Measurements from ENCODE around the gene CNIH2. TPM values are rescaled to one million over a fixed set of nuclear protein-coding genes. Genes with fewer than 3 reads are reported as not detected.
A peak's percentile ranks its signal among the peaks of the same experiment; 100 is the strongest.
"Not testable (repeated sequence)": the region's sequence is repeated elsewhere in the genome, so short reads cannot be mapped to it uniquely, and the experiment has no call there.

The CNIH2 gene
- total and polyA plus RNA-seq, 2 donors (not counting 1 experiment from before 2014, with no cell fraction given): 0.92 to 2.0 TPM

DNA sequence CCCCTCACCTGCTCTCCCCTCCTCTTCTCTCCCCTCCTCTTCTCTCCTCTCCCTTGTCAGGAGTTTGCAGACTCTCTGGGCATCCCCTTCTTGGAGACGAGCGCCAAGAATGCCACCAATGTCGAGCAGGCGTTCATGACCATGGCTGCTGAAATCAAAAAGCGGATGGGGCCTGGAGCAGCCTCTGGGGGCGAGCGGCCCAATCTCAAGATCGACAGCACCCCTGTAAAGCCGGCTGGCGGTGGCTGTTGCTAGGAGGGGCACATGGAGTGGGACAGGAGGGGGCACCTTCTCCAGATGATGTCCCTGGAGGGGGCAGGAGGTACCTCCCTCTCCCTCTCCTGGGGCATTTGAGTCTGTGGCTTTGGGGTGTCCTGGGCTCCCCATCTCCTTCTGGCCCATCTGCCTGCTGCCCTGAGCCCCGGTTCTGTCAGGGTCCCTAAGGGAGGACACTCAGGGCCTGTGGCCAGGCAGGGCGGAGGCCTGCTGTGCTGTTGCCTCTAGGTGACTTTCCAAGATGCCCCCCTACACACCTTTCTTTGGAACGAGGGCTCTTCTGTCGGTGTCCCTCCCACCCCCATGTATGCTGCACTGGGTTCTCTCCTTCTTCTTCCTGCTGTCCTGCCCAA is 1.9 kb upstream of the CNIH2 start:
- WGBS (ENCODE audit: insufficient coverage): 89% methylated on average over 11 of the region's 14 CpGs
- no peak overlapping the region for H3K9ac ChIP-seq (ENCODE audit: low read length)
- Mint-ChIP-seq H3K27ac (no peak overlapping the region), H3K27me3 (peaks cover 3% of the 10 kb centered on the region), H3K9me3 (ENCODE audit: insufficient read depth) (no peaks in the 10 kb centered on the region), H3K4me1 (peaks cover 20% of the 10 kb centered on the region), H3K4me3 (no peak overlapping the region)
- ChIA-PET CTCF (no interaction called here), POLR2A (no interaction called here)
- TF ChIP-seq EZH2 (IDR thresholded peaks at IDR 0.05; ENCODE audit: borderline replicate concordance, insufficient read depth, low read depth, low read length, poor library complexity, severe bottlenecking): no peak
- TF ChIP-seq, protein P1, sequence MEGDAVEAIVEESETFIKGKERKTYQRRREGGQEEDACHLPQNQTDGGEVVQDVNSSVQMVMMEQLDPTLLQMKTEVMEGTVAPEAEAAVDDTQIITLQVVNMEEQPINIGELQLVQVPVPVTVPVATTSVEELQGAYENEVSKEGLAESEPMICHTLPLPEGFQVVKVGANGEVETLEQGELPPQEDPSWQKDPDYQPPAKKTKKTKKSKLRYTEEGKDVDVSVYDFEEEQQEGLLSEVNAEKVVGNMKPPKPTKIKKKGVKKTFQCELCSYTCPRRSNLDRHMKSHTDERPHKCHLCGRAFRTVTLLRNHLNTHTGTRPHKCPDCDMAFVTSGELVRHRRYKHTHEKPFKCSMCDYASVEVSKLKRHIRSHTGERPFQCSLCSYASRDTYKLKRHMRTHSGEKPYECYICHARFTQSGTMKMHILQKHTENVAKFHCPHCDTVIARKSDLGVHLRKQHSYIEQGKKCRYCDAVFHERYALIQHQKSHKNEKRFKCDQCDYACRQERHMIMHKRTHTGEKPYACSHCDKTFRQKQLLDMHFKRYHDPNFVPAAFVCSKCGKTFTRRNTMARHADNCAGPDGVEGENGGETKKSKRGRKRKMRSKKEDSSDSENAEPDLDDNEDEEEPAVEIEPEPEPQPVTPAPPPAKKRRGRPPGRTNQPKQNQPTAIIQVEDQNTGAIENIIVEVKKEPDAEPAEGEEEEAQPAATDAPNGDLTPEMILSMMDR (IDR thresholded peaks at IDR 0.05): no peak
- H3K9me3 ChIP-seq (ENCODE audit: control extremely low read depth in 1 of 3, control insufficient read depth in 2 of 3, insufficient read depth in 1 of 3, low read length in 2 of 3): no peaks in the 10 kb centered on the region
- no peak overlapping the region for H2AFZ ChIP-seq (ENCODE audit: insufficient read depth, low read depth, low read length, poor library complexity, severe bottlenecking)
- peaks cover 56% of the 10 kb centered on the region for H4K20me1 ChIP-seq (ENCODE audit: control insufficient read depth, insufficient read depth, low read length, poor library complexity, severe bottlenecking)
- DNase-seq (no peak), ATAC-seq (ENCODE audit: low read depth) (no peak)
- H3K27ac ChIP-seq (ENCODE audit: low read length in 2 of 2): no peak overlapping the region
- no peak overlapping the region for H3K4me2 ChIP-seq (replicated peaks; ENCODE audit: low read depth, low read length, poor library complexity, severe bottlenecking)
- peaks cover 19% of the 10 kb centered on the region for H3K79me2 ChIP-seq (ENCODE audit: control insufficient read depth, insufficient read depth, low read length)
- H3K4me1 ChIP-seq (ENCODE audit: control insufficient read depth in 2 of 2, insufficient read depth in 2 of 2, low read length in 2 of 2): peaks cover 13 to 15% of the 10 kb centered on the region in 2 donors
- H3K27me3 ChIP-seq (replicated peaks in 1 of 4; ENCODE audit: control extremely low read depth in 1 of 4, control insufficient read depth in 3 of 4, insufficient read depth in 4 of 4, low read length in 3 of 4): peaks cover 0 to 16% (median 3%) of the 10 kb centered on the region in 4 experiments
- intact Hi-C loops (cut with micrococcal nuclease): no loop called here
- no peak overlapping the region for H3K4me3 ChIP-seq (ENCODE audit: control extremely low read depth in 1 of 5, extremely low read depth in 1 of 5, insufficient read depth in 1 of 5, low read depth in 2 of 5, low read length in 4 of 5)
- peaks cover 0 to 51% of the 10 kb centered on the region in 2 experiments for H3K36me3 ChIP-seq (replicated peaks in 1 of 2; ENCODE audit: control extremely low read depth in 1 of 2, control insufficient read depth in 1 of 2, extremely low read depth in 1 of 2, insufficient read depth in 2 of 2, low read length in 1 of 2)

DNA sequence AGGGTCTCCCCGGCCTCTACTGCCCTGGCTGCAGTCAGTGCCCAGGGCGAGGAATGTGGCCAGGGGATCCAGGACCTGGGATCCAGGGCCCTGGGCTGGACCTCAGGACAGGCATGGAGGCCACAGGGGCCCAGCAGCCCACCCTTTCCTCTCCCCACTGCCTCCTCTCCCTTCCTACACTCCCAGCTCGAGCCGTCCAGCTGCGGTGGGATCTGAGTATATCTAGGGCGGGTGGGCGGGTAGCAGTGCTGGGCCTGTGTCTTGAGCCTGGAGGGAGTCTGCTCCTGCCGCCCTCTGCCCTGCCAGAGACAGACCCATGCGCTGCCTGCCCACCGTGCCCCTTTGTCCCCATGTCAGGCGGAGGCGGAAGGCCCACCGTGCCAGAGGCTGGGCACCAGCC is 1.4 kb upstream of the CNIH2 start:
- H3K9me3 Mint-ChIP-seq (ENCODE audit: insufficient read depth); H3K9me3 ChIP-seq (ENCODE audit: control extremely low read depth in 1 of 3, control insufficient read depth in 2 of 3, insufficient read depth in 1 of 3, low read length in 2 of 3); H2AFZ ChIP-seq (ENCODE audit: insufficient read depth, low read depth, low read length, poor library complexity, severe bottlenecking); DNase-seq; POLR2A ChIA-PET; CTCF ChIA-PET; H3K4me2 ChIP-seq (replicated peaks; ENCODE audit: low read depth, low read length, poor library complexity, severe bottlenecking); ATAC-seq (ENCODE audit: low read depth); H3K27me3 Mint-ChIP-seq; intact Hi-C loops (cut with micrococcal nuclease); H3K4me3 ChIP-seq (ENCODE audit: control extremely low read depth in 1 of 5, extremely low read depth in 1 of 5, insufficient read depth in 1 of 5, low read depth in 2 of 5, low read length in 4 of 5); H3K9ac ChIP-seq (ENCODE audit: low read length); H3K27ac ChIP-seq (ENCODE audit: low read length in 2 of 2): not testable (repeated sequence)
- peaks cover 0 to 48% of the 10 kb centered on the region in 2 experiments for H3K36me3 ChIP-seq (replicated peaks in 1 of 2; ENCODE audit: control extremely low read depth in 1 of 2, control insufficient read depth in 1 of 2, extremely low read depth in 1 of 2, insufficient read depth in 2 of 2, low read length in 1 of 2)
- peaks cover 50% of the 10 kb centered on the region for H4K20me1 ChIP-seq (ENCODE audit: control insufficient read depth, insufficient read depth, low read length, poor library complexity, severe bottlenecking)
- H3K27ac Mint-ChIP-seq: peak overlapping the region; percentile 3
- H3K4me3 Mint-ChIP-seq: peak overlapping the region; percentile 64
- H3K4me1 ChIP-seq (ENCODE audit: control insufficient read depth in 2 of 2, insufficient read depth in 2 of 2, low read length in 2 of 2): peaks cover 14 to 17% of the 10 kb centered on the region in 2 donors
- WGBS (ENCODE audit: insufficient coverage): 89% methylated on average over 9 of the region's 13 CpGs
- H3K79me2 ChIP-seq (ENCODE audit: control insufficient read depth, insufficient read depth, low read length): peaks cover 17% of the 10 kb centered on the region
- H3K27me3 ChIP-seq (replicated peaks in 1 of 4; ENCODE audit: control extremely low read depth in 1 of 4, control insufficient read depth in 3 of 4, insufficient read depth in 4 of 4, low read length in 3 of 4): peaks cover 0 to 16% (median 3%) of the 10 kb centered on the region in 4 experiments
- H3K4me1 Mint-ChIP-seq: peaks cover 25% of the 10 kb centered on the region

DNA sequence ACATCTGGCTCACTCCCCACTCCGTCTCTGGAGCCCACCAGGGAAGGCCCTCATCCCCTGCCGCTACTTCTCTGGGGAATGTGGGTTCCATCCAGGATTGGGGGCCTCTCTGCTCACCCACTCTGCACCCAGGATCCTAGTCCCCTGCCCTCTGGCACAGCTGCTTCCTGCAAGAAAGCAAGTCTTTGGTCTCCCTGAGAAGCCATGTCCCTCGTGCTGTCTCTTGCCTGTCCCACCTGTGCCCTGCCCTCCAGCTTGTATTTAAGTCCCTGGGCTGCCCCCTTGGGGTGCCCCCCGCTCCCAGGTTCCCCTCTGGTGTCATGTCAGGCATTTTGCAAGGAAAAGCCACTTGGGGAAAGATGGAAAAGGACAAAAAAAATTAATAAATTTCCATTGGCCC is 911 bp upstream of the CNIH2 start:
- H3K27ac ChIP-seq (ENCODE audit: low read length in 2 of 2); H3K27me3 Mint-ChIP-seq; DNase-seq; H3K9me3 Mint-ChIP-seq (ENCODE audit: insufficient read depth); intact Hi-C loops (cut with micrococcal nuclease); ATAC-seq (ENCODE audit: low read depth); H3K9ac ChIP-seq (ENCODE audit: low read length); H2AFZ ChIP-seq (ENCODE audit: insufficient read depth, low read depth, low read length, poor library complexity, severe bottlenecking); H3K9me3 ChIP-seq (ENCODE audit: control extremely low read depth in 1 of 3, control insufficient read depth in 2 of 3, insufficient read depth in 1 of 3, low read length in 2 of 3); H3K4me3 ChIP-seq (ENCODE audit: control extremely low read depth in 1 of 5, extremely low read depth in 1 of 5, insufficient read depth in 1 of 5, low read depth in 2 of 5, low read length in 4 of 5); CTCF ChIA-PET: not testable (repeated sequence)
- WGBS (ENCODE audit: insufficient coverage): 56% methylated on average over 4 of the region's 4 CpGs
- Histone ChIP-seq H3K4me2 (replicated peaks; ENCODE audit: low read depth, low read length, poor library complexity, severe bottlenecking) (peak overlapping the region; percentile 95), H3K4me1 (ENCODE audit: control insufficient read depth in 2 of 2, insufficient read depth in 2 of 2, low read length in 2 of 2) (peaks cover 19 to 21% of the 10 kb centered on the region in 2 donors), H3K27me3 (replicated peaks in 1 of 4; ENCODE audit: control extremely low read depth in 1 of 4, control insufficient read depth in 3 of 4, insufficient read depth in 4 of 4, low read length in 3 of 4) (peaks cover 0 to 16% (median 3%) of the 10 kb centered on the region in 4 experiments), H3K79me2 (ENCODE audit: control insufficient read depth, insufficient read depth, low read length) (peaks cover 13% of the 10 kb centered on the region), H3K36me3 (replicated peaks in 1 of 2; ENCODE audit: control extremely low read depth in 1 of 2, control insufficient read depth in 1 of 2, extremely low read depth in 1 of 2, insufficient read depth in 2 of 2, low read length in 1 of 2) (peaks cover 0 to 44% of the 10 kb centered on the region in 2 experiments), H4K20me1 (ENCODE audit: control insufficient read depth, insufficient read depth, low read length, poor library complexity, severe bottlenecking) (peaks cover 46% of the 10 kb centered on the region)
- POLR2A ChIA-PET: interaction anchor here (0.6 to 0.9 kb wide), 3 partner anchors 8 to 36 kb away, joined by 3 to 8 read pairs (median 5); no protein-coding TSS in a partner anchor
- peaks cover 28% of the 10 kb centered on the region for H3K4me1 Mint-ChIP-seq
- peak overlapping the region; percentile 64 for H3K4me3 Mint-ChIP-seq
- H3K27ac Mint-ChIP-seq: peak overlapping the region; percentile 3
